ENCODE results near the gene LDHAL6B. TPM values are rescaled to one million over a fixed set of nuclear protein-coding genes. Genes with fewer than 3 reads are reported as not detected.

Gene LDHAL6B
- total and polyA plus RNA-seq, 9 of the 15 experiments (the other 6 are each of a cell fraction or from before 2014, with no cell fraction given), result not detected

GRCh38 chr15:59256482-59256881 is 49.8 kb downstream of the LDHAL6B start:
- POLR2A ChIA-PET, result interaction anchor here (1.5 kb wide), 1 partner anchor 9 kb away, joined by 4 read pairs; no protein-coding TSS in a partner anchor
- Histone ChIP-seq H3K4me3 (no peak overlapping the region), H3K27ac (ENCODE audit: extremely low read depth, low read depth, low read length) (no peak overlapping the region), H3K27me3 (ENCODE audit: control insufficient read depth in 2 of 2, insufficient read depth in 2 of 2, low read length in 2 of 2) (peaks cover 6% of the 10 kb centered on the region in 2 experiments; a peak in 2 of 5 replicates), H4K20me1 (replicated peaks; ENCODE audit: control insufficient read depth, insufficient read depth, low read length) (no peaks in the 10 kb centered on the region), H3K79me2 (ENCODE audit: control insufficient read depth, insufficient read depth, low read length) (no peaks in the 10 kb centered on the region), H3K9me3 (replicated peaks; ENCODE audit: control insufficient read depth, insufficient read depth, low read depth, low read length) (no peaks in the 10 kb centered on the region), H3K9ac (ENCODE audit: insufficient read depth in 1 of 2, low read depth in 2 of 2, low read length in 2 of 2) (no peak overlapping the region), H3K4me1 (replicated peaks in 1 of 2; ENCODE audit: control insufficient read depth in 2 of 2, insufficient read depth in 2 of 2, low read length in 2 of 2) (no peaks in the 10 kb centered on the region), H3K9me1 (ENCODE audit: control insufficient read depth, insufficient read depth, low read length) (no peaks in the 10 kb centered on the region), H3K4me2 (ENCODE audit: insufficient read depth, low read length) (no peak overlapping the region), H2AFZ (ENCODE audit: low read depth, low read length) (no peak overlapping the region), H3K36me3 (ENCODE audit: control insufficient read depth, insufficient read depth, low read length) (no peaks in the 10 kb centered on the region)
- CTCF ChIA-PET (ENCODE audit: low intra/inter-chr PET ratio), result no interaction called here
- under 1% methylated on average over 8 of the region's 8 CpGs for WGBS (ENCODE audit: insufficient coverage, low coverage, missing lambda C conversion rate)
- ATAC-seq, result no peak
- FAIRE-seq, result no peak
- in situ Hi-C loops (cut with MboI) (no loop called here), intact Hi-C loops (cut with micrococcal nuclease) (no loop called here)
- TF ChIP-seq ZNF124 (CRISPR knock-in tag; IDR thresholded peaks at IDR 0.05) (no peak), SMARCE1 (IDR thresholded peaks at IDR 0.05) (no peak), PCBP1 (IDR thresholded peaks at IDR 0.05; ENCODE audit: low read depth, low read length, poor library complexity, severe bottlenecking) (no peak), ZNF766 (CRISPR knock-in tag; conservative IDR thresholded peaks at IDR 0.05) (no peak), ZNF3 (CRISPR knock-in tag; IDR thresholded peaks at IDR 0.05) (no peak), ZNF316 (IDR thresholded peaks at IDR 0.05) (no peak), HNRNPLL (IDR thresholded peaks at IDR 0.05; ENCODE audit: low read depth, low read length, poor library complexity, severe bottlenecking) (no peak), COPS2 (conservative IDR thresholded peaks at IDR 0.05) (no peak)
- no peak for DNase-seq (ENCODE audit: extremely low read depth in 1 of 4, low spot score in 3 of 4)
- BruUV-seq (replicated peaks), result no TSS peak
